HG03280 (cell line): ENCODE measurements around the gene TMEM132C.
"Not testable (repeated sequence)": the region's sequence is repeated elsewhere in the genome, so short reads cannot be mapped to it uniquely, and the experiment has no call there.

Experiments
- ATAC-seq: cut with Tn5 transposase; IDR thresholded peaks from one replicate; pipeline ENCODE4 v1.9.1; 2021; ENCODE audit warnings: mild to moderate bottlenecking, moderate library complexity; ENCODE audit not compliant: unreplicated experiment

The TMEM132C gene

DNA sequence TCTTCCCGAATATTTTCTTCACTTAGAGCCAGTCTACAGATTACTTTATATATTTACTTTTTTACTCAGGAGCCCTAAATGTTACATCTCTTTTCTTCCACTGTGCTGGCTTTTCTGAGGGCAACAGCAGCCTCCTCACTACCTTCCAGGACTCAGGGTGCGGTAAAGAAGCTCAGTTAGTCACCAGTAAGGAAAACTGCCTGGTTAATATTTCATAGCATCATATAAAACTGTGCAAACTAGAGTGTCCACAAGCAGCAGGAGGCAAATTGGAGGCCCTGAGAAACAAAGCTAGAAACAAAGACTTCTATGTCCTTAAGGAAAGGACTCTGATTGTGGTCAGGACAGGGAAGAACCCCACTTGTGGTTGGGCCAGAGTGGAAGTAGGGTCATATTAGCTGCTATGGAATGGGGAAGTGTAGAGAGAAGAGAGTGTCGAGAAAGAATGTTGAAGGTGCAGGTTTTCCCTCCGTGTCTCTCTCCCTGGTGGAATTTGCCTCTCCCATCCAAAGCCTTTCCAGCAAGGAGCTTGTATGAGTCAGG lies 336.7 kb downstream of the TMEM132C start:
- ATAC-seq, result no peak

DNA sequence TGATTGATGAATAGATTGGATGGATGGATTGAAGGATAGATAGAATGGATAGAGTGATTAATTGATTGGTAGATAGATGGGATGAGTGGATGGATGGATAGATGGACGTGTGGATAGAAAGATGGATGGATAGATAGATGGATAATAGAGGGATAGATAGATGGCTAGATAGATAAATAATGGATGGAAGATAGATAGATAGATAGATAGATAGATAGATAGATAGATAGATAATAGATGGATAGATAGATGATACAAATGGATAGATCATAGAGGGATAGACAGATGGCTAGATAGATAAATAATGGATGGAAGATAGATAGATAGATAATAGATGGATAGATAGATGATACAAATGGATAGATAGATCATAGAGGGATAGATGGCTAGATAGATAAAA lies 337.2 kb downstream of the TMEM132C start:
- not testable (repeated sequence) for ATAC-seq

DNA sequence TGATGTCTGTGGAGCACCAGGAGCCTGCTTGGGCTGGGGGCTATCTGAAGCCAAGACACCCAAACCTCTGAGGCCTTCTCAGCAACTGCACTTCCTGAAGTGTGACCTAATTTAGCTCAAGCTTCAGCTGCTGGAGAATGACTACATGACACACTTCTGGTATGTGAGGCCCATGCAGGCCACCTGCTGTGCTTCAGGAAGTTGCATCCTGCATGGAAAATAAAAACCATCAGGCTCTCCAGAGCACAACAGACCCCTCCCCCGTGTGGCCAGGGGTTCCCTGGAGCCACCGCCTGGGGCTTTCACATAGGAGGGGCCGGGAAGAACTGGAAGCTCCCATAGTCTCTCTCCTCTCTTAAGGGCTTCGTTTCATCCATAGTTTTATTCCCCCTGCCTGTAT lies 339.1 kb downstream of the TMEM132C start:
- ATAC-seq, result no peak

DNA sequence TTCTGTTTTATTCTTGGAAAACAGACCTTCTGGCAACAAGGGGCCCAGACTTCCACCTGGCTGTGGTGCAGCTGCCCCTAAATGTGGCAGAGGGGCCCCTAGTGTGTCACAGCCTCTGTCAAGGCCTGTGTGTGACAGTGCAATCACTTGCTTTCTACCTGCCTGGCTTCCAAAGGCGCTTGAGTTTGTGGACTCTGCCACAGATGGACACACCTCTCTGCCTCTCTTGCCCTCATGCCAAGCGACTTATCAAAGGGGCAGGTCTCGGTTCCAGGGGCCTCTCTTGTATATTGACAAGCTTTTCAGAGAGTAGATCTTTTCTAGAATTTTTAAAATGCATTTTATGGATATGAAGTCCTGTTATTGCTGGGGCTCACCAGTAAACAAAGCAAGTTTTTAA lies 339.6 kb downstream of the TMEM132C start:
- no peak for ATAC-seq

DNA sequence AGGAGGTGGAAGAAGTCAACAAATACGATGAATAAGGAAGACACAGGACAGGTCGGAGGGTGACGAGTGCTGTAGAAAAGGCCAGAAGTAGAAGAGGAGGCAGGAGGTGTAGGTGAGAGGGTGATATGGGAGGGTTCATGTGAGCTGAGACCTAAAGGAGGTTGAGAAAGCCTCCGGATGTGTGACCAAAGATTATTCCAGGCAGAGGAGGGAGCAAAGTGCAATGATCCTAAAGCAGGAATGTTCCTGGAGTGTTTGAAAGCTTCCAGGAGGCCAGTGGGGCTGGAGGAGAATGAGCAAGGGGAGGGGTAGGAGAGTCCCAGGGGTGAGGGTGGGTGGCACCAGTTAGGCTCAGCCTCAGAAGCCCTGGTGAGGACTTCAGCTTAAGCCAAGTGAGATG lies 340.0 kb downstream of the TMEM132C start:
- no peak for ATAC-seq

DNA sequence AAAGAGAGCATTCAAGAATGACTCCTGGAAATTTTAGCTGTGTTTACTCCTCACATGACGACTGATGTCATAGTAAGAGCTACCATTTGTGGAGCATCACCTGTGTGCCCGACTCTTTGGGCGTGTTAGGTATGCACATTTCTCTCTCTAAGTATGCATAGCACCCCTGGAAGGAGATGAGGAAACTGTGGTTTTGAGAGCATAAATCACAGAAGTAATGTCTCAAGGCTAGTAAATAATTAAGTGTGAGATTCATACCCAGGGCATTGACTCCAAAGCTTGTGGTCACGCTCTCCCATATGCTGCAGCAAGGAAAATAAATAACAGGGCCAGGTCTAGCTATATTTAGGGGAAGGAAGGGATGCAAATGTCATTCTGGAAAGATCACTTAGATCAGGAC lies 340.7 kb downstream of the TMEM132C start:
- ATAC-seq, result no peak

DNA sequence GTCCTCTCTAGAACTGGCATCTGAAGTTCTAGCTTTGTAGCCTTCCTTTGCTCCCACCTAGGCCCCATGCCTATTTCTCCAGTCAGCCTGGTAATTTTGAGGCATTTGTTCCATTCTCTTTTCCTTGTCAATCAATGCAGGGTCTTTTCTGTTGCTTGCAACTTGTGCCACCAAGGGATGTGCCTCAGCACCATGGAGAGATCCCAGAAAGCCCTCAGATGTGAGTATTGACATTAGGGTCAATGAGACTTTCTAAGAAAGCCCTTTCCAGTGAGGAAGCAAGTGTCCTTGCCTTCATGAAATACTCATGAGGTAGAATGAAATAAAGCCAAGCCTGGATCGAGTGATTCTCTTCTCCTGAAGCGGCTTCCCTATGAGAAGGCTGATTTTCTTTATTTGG lies 342.9 kb downstream of the TMEM132C start:
- ATAC-seq, result no peak

DNA sequence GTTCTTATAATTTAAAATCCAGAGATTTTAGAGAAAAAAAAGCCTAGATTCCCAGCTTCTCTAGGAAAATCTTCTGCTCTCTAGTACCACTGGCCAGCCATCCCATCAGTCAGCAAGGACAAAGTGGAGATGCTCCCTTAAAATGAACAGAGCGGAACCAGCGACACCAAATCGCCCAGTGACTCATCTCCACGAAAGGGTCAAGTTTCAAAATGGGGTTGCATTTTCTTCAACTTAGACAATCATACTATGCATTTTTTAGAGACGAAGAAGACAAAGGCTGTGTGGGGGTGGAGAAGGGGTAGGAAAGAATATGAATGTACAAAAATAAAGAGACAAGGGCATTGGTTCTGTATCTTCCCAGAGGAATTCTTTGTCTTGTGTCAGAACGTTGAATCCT lies 344.8 kb downstream of the TMEM132C start:
- ATAC-seq, result no peak

DNA sequence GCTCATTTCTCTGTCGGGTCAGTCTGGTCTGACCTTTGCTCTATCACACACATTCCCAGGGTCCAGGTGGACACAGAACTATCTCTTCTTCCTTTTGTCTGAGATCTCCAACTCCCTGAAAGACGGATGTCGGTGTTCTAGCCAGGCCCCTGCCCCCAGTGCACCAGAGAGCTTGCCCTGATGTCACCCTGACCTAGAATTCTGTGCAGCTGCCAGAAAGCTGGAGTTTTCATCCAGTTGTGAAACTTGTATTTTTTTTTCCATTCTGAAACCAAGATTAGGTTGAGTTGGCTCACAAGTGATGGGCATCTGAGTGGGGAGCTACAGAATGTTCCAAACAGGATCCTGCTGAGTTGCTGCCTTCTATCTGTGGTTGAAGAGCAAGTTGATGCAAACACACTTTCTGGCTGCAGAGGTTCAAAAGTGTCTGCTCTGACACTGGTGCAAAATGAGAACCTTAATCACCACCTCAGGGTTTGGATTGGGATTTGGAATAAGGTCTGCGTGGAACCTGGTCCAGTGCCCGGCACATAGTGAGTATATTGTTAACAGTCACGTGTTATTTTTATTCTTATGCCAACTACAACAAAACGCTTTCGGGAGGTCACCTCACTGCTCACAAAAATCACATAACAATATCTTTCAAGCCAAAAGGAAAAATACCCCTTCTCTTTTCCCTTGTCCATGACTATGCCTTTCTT lies 345.3 kb downstream of the TMEM132C start:
- ATAC-seq, result no peak

DNA sequence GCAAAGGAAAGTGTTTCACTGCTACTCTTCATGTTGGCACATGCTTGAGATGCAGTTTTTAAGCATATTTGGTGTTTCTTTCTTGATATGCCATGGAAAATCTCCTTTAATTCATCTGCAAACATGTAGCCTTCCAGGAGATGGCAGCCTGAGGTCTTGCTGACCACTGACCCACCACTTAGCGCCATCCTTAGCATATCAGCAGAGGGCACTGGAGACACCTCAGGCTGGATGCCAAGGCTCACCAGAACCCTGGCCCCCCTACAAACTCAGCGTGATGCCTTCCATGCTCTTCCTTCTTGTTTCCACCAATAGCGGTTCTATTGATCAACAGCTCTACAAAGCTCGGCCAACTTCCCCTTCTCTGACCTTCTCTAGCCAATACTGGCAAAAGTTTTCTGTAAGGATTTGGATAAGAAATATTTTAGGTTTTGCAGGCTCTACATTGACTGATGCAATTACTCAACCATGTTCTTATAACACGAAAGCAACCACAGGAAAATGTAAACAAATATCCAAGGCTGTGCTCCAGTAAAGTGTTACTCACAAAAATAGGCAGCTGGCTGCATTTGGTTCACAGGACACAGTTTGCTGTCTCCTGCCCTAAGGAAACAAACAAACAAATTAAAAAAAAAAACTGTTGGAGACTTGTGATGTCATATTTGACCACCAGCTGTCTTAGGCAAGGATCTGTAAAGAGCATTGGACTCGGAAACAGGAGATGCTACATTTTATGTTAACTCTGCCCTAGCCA lies 347.0 kb downstream of the TMEM132C start:
- no peak for ATAC-seq

DNA sequence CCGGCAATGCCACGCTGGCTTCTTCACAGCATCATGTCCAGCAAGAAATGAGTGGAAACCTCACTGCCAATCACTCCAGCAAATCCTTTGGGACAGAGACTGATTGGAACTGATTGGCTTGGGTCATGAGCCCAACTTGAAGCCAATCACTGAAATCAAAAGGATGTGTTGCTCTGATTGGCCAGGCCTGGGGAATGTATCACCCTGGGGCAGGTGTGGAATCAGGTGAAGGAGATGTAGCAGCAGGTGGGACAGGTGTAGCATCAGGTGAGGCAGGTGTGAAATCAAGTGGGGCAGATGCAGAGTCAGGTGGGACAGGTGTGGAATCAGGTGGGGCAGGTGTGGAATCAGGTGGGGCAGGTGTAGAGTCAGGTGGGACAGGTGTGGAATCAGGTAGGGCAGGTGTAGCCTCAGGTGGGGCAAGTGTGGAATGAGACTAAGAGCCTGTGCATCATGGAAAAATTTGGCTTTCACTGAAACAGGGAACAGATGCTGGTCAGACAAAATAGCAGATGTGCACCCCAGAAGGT lies 350.4 kb downstream of the TMEM132C start:
- ATAC-seq, result no peak

DNA sequence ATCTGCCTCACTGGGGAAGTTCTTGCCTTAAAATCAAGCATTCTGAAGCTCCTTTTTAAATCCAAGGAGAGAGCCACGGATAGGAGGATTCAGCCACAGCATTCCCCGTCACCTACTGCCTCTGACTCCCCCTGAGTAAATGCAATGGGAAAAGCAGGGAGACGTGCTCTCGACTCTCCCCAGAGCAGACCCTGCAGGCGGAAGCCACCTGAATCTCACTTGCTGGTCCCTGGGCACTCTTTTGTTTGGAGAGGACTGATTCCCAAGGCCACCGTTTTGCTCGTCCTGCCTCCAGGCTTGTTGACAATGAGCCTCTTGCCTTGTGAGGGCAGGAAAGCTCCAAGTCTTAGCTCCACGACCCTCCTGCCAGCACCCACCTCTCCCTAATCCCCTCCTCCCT lies 352.3 kb downstream of the TMEM132C start:
- no peak for ATAC-seq

DNA sequence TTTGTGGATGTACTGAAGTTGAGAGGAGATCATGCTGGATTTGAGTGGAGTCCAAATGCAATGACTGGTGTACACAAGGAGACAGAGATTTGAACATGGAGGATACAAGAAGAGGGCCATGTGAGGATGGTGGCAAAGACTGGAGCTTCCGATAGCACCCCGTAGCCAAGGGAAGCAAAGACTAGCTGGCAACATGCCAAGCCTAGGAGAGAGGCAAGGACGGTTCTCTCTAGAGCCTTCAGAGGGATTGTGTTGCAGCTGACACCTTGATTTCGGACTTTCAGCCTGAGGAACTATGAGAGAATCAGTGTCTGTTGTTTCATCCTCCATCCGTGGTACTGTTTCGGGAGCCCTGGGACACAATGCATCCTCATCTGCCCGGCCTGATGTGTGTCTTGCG lies 354.3 kb downstream of the TMEM132C start:
- ATAC-seq, result no peak

DNA sequence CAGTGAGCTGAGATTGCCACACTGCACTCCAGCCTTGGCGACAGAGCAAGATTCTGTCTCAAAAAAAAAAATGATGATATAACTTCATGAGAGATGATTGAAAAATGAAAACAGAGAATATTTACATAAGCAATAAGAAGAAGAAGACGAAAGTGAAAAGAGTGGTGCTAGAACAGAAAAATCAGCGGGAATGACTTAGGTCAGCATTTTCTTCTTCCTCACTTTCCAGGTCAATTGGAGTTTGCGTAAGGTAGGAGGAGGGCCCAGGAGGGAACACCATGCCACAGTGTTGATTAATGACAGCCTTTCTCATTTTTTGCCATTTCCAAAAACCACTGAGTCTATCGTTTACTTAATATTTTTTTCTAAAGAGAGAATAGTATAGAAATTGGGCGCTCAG lies 356.8 kb downstream of the TMEM132C start:
- no peak for ATAC-seq

DNA sequence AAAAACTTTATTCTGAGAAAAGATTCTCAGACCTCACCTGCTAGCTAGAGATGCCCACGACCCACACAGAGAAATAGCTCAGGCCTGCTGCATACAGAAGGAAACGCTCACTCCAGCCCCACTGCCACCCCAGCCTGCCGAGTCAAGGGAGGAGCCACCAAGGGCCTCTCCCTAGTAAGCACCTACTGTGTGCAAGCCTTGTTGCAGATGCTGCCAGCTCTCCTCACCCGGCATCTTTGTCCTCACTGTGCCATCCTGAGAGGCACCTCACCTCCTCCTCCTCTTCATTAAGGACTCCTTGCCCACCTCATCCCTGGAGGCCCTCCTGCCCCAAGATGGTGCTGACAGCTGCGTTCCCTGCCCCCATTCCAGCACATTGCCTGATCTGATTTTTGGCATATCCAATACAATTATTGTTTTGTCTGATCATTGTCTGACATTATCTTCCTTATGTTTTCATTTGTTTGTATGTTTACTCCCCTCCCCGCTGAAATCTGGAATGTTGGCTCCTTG lies 359.9 kb downstream of the TMEM132C start:
- ATAC-seq, result no peak

DNA sequence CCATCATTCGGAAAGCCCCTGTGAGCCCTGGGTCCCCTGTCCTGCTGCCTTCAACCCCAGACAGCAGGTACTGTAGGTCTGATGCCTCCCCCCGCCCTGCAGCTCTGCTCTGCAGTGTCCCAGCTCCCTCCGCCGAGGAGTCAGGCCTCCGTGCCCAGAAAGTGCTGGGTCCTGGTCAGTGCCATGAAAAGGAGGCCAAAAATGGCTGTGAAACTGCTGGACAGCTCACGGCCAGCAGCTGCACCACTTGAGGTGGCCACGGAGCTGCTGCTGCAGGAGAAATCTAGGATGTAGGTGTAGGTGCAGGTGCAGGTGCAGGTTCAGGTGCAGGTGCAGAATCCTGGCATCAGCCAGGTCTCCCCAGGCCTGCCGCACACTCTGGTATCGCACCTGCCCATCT lies 360.7 kb downstream of the TMEM132C start:
- ATAC-seq, result no peak

DNA sequence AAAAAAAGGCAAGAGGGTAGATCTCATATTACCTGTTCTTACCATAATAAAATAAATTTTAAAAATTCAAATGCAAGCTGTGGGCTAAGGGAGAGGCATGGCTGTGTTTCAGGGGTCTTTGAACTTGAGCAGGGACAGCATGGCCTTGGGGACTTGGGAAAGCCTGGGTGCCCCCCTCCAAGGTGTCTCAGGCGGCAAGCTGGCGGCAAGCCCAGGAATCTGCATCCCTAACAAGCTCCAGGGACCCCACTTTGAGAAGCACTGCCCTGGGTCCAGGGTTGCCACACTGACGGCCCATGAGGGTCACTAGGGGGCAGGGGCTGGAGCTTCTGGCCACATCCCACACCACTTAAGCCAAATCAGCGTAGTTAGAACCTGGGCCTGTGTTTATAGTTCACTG lies 363.0 kb downstream of the TMEM132C start:
- no peak for ATAC-seq

DNA sequence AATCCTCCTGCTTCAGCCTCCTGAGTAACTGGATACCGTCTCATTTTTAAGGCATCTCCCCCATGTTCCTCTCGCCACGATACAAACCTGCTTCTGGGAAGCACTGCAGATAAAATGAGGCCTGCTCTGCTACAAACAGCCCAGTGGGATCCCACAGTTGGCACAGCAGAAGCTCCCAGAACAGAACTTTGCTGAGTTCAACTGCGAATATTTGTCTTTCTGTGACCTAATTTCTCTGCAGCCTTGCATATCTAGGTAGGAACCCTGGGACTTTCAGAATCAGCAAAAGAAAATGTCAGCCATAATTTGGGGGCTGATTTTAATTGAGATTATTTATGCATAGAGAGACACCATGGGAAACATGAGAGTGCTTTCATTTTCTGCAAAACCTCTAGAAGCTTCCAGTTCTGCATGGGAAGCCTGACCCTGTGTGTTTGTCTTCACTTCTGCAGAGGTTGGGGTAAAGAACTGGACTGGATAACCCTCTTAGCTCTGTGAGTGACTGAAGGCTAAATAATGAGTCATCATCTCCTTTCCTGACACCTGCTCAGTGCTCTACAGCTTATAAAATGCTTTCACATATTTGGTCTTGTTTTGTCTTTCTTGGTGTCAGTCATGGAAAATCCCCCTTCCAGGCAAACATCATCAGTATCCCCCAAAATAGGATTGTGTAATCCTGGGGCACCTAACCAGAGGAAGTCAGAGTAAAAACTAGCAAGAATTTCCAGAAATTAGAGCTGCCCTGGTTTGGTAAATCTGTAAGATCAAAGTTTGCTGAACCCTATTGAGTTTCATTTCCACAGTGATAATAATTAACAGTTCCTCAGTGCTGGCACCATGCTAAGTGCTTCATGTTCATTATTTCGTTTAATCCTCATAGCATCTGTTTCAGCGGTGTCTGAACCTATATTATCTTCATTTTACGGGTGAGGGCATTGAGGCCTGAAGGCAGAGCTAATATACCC lies 371.0 kb downstream of the TMEM132C start:
- peak; percentile 93 for ATAC-seq

DNA sequence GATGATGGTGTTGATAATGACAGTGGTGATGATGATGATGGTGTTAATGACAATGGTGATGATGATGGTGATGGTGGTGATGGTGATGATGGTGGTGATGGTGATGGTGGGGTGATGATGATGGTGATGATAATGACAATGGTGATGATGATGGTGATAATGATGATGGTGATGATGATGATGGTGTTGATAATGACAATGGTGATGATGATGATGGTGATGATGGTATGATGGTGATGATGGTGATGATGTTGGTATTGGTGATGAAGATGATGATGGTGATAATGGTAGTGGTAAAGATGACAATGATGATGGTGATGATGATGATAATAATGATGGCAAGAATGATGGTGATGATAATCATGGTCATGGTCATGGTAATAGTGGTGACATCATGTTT lies 372.1 kb downstream of the TMEM132C start:
- no peak for ATAC-seq

DNA sequence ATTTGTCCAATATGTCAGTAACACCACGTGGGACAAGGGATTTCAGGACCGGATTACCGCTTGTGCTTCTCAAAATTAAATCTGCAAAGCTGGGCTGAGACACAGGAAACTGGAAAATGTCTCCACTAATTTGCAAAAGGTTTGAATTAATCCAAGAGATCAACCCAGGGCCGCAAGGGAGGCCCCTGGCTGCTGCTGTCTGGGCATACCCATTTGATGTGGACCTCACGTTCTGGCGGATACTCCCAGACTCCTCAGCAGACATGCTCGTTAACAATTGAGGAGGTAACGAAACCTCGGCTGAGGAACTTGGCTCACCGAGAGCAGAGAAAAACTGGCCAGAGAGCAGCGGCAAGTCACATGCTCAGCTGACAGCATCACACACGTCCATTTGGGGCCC lies 376.2 kb downstream of the TMEM132C start:
- no peak for ATAC-seq
